Hypothalamus (tissue), 51 donors: ENCODE data around the gene SWT1.
"Not testable (repeated sequence)": the region's sequence is repeated elsewhere in the genome, so short reads cannot be mapped to it uniquely, and the experiment has no call there.

ENCODE experiments used
- DNase-seq, 51 donors: peaks; one replicate each; lab custom pipeline; 2025; lab: John Stamatoyannopoulos, UW

Gene SWT1

GRCh38 chr1:185317034-185317885, 160.3 kb downstream of the SWT1 start, which contains the start of gene IVNS1ABP:
Gene IVNS1ABP (minus strand): TSS chr1:185317243. CDS start chr1:185309493, 7,750 bp downstream.
- DNase-seq: peak; percentile 62 to 97 (median 94)

DNA sequence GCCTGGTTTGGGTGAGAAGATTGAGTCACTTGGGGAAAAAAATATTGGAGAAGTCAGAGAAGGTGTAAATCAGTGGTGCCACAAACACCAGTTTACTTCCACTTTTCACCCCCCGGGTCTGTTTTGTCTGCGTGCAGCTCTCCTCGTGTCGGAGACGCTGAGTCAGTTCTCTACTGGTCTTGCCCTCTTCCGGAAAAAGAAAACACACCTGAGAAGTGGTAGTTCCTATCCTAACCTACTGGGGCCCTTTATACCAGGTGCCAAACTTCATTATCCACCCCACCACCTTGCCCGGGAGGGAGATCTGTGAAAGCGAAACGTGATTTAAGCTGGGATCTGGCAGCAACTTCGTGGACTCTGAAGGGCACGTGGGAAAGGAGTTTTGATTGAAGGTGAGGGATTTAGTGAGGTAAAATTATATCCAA, 160.9 kb downstream of the SWT1 start:
- DNase-seq: peak in 9 of 51 donors; percentile 16 to 71 (median 41)

- peak in 9 of 51 donors; percentile 0 to 27 (median 13) for DNase-seq
These were observed 161.6 kb downstream of the SWT1 start for GRCh38 chr1:185318431-185319138.

DNA sequence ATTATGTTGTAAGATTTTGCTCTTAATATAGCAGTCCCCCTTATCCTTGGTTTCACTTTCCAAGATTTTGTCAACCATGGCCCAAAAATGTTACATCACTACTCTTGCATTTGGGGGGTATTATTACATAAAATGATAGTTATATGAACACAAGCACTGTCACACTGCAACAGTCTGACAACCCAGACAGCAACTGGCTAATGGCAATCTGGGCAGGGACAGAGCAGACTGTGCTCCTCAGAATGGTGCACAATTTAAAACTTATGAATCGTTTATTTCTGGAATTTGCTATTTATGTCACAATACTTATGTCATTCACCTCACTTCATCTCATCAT, 162.1 kb downstream of the SWT1 start:
- DNase-seq: no peak

DNA sequence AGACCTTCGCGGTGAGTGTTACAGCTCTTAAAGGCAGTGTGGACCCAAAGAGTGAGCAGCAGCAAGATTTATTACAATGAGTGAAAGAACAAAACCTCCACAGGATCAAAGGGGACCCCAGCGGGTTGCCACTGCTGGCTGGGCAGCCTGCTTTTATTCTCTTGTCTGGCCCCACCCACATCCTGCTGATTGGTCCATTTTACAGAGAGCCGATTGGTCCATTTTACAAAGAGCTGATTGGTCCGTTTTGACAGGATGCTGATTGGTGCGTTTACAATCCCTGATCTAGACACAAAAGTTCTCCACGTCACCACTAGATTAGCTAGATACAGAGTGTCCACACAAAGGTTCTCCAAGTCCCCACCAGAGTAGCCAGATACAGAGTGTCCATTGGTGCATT, 164.1 kb downstream of the SWT1 start:
- DNase-seq: not testable (repeated sequence)

GRCh38 chr1:185321653-185322221, 164.8 kb downstream of the SWT1 start:
- DNase-seq: not testable (repeated sequence)

GRCh38 chr1:185322636-185323035, 165.7 kb downstream of the SWT1 start:
- DNase-seq: no peak

DNA sequence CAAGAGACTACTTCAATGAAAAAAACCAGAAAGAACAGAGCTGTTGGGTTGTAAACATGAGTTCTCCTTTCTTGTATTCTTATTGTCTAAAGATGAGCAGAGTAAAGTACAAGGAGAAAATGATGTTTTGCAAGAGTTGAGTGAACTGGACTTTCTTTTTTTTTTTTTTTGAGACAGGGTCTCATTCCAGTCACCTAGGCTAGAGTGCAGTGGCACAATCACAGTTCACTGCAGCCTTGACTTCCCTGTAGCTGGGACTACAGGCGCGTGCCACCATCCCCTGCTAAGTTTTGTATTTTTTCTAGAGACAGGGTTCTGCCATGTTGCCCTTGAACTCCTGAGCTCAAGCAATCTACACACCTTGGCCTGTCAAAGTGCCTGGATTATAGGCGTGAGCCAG, 167.2 kb downstream of the SWT1 start:
- DNase-seq: no peak

DNA sequence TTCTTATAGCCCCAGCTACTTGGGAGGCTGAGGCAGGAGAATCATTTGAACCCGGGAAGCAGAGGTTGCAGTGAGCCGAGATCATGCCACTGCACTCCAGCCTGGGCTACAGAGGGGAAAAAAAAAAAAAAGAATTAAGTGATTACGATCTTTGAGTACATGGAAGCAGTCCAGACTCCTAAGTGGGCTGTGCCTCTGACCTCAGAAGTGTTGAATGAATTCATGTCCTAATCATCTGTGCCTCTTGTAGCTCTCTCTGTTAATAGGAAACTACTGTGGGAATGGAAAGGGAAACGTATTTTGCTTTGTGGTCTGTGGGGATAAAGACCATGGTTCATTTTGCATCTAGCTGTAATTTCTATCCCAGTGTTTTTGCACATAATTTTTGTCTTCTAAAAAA, 168.4 kb downstream of the SWT1 start:
- DNase-seq: no peak

DNA sequence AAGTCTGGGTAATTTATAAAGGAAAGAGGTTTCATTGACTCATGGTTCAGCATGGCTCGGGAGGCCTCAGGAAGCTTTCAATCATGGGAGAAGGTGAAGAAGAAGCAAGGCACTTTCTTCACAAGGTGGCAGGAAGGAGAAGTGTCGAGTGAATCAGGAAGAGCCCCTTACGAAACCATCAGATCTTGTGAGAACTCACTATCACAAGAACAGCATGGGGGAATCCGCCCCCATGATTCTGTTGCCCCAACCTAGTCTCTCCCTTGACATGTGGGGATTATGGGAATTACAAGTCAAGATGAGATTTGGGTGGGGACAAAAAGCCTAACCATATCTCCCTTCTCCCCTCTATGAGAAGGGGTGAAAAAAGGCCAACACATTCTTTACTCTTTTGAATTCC, 171.3 kb downstream of the SWT1 start:
- no peak for DNase-seq

DNA sequence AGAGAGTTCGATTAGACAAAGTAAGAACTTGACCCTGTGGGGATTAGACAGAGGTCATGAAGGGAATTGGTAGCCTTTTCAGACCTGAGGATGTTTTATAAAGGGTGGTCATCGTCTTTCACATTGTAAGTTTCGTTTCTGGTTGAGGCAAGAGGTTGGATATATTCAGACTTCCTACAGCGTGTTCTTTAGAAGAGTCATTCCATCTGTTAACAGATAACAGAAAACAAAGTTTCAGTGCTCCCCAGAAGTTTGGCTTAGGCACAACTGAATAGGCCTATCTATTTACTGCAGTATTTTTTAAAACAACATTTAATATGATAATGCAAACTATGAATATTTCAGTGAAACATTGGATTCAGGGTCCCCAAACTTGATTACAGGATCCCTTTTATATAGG, 177.2 kb downstream of the SWT1 start:
- no peak for DNase-seq

- DNase-seq: no peak
These were observed 180.3 kb downstream of the SWT1 start for GRCh38 chr1:185337246-185337645.

- peak in 11 of 51 donors; percentile 2 to 36 (median 14) for DNase-seq
These were observed 182.0 kb downstream of the SWT1 start for GRCh38 chr1:185338719-185339622.

GRCh38 chr1:185341196-185341781, 184.3 kb downstream of the SWT1 start:
- DNase-seq: no peak
